ENCODE results near the gene AOPEP.
"Not testable (repeated sequence)": the region's sequence is repeated elsewhere in the genome, so short reads cannot be mapped to it uniquely, and the experiment has no call there.

The AOPEP gene

DNA sequence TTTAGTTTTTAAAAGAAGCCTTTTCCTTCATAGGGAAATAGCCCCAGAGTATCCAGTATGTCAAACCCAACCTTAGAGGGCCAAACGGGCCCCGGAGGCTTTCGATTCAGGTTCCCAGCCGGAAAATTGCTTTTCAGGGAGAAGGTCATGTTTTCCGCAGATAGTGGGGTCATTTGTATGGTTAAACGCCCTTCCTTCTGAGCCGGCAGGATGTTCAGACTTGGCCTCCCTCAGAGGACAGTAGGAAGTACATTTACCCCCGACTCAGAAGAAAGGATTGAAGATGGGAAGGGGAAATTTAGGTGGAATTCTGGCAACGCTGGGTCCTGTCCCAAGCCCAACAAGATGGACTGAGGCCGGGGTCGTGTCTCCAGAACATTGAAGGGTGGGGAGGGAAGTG is 195.2 kb downstream of the AOPEP start:
- DNase-seq = no peak

DNA sequence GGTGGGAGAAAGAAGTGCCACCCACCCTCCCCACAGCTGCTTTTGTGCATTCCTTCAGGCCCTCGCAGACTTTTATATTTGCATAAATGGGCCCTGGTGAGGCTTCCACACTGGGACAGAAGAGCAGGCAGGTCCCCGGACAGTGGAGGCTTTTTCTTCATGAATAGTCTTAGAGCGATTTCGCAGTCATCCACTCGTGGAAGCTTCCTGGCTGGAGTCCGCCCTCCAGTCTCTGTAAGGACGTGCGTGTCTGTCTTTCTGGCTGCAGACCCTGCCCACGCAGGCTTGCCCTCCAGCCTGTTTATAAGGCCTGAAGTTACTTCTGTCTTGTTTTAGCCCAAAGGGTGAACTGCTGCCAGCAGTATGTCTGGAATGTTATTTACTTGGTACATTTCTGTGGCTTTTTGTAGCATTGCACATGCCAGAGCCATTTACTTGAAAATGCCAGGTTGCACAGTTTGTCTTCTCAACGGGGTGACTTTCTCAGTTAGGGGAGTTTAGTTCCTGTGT is 195.7 kb downstream of the AOPEP start:
- no peak for DNase-seq

DNA sequence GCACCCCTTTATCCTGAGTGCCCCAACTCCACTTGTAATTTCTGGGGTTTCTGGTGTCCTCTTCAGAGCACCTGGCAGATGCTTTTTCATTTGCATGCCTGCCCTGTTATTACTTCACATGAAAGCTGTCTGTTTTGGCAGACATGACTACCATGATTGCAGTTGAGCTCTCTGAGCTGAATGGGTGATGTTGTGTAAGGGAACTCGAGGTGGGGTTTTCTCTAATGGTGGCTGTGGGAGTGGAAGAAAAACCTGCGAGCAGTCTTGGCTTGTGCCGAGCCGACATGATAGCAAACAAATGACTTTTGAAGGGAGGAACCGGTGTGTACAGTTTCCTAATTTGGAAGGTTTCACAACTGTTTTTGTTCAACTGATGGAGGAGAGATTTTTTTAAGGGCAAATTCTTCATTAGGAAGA is 196.2 kb downstream of the AOPEP start:
- no peak for DNase-seq

DNA sequence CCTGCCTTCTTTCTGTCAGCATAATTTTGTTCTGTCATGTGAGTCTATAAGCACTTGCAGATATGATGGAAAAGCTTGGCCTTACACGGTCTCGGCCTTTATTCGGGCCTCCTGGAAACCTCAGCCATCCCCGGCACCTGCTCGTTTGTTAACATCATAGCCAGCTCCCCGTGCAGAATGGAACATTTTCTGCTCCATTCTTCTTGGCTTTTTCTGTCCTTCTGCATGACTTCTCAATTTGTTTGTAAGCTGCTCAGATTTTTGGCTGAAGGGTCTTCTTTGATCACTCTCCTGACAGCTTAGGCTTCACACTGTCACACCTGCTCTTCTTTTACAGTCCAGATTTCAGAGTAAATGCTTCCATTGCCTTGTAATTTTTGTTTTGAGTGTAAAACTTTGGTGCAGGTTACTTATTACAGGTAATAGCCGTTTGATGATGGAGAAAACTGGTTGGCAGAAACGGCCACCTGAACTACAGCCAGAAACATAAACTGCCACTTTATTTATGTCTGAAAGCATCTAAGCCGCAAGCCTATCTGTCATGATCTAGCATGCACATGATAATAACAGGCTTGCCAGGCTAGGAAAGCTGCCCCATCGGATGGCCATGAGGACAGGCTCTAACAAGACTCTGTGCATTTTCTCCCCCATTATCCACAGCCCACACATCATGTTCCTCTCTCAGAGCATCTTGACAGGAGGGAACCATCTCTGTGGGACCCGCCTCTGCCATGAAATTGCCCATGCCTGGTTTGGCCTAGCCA is 197.0 kb downstream of the AOPEP start:
- no peak for DNase-seq

DNA sequence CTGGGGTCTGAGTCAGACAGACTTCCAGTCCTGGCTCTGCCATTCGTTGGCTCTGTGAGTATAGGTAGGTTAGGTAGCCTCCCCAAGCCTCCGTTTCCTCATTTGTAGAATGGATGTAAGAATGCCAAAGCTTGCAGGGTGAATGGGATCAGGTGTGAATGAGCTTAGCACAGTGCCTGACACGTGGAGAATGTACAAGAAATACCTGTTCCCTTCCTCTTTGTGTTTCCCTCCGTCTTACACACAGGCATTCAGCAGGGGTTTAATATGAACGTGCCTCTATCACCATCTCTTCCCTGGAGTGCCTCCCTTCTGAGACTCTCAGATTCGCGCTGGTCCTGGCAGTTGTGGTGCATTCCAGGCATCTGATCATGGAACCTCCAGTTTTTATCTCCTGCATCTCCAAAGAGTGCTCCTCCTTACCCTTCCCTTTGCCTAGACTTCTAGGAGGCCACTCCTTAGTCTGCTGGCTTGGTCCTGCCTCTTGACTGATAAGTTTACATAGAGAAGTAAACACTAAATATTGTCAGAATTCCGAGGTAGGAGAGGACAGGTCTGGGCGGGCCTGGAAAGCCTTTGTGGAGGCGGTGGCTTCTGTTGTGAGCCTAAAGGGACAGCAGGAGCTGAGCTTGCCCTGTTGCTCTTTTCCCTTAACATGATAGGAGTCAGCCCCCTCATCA is 199.4 kb downstream of the AOPEP start:
- no peak for DNase-seq

DNA sequence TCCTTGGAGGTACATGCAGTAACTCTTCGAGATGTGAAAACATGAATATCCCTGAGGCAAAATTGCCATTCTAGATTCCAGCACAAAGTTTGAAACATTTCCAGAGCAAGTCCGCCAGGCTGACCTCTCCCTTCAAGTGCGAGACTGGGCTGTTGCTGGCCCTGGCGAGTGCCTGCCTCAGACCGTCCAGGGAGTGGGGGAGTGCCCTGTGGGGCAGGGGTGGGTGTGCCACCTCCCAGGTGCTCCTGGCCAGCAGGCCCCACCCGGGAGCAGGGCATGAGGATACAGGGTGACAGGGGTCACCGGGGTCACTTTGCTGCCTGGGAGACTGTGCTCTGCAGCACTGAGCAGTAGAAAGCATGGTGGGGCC is 199.9 kb downstream of the AOPEP start:
- DNase-seq = no peak

DNA sequence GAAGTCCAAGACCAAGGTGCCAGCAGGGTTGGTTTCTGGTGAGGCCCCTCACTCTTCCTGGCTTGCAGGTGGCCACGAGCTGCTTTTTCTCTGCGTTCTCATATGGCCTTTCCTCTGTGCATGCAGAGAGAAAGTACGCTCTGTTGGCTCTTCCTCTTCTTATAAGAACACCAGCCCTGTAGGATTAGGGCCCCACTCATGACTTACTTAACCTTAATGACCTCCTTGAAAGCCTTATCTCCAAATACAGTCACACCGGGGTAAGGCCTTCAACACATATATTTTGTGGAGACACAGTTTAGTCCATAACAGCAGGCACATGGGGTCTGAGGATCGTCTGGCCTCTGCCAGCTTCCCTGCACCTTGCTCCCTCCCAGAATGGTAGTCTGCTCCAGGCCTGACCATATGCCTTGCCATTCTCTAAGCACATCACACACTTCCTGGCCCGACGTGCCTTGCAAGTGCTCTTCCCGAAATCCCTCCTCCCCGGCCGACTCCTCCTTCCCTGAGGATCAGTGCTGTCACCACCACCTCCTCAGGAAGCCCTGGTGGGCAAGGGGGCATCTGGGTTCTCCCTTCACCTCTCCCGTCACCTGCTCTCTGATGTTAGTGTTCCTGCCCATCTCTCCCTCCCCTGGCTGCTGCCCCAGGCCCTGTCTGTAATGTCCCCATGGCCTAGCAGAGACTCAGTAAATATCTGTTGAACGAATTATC is 200.7 kb downstream of the AOPEP start:
- no peak for DNase-seq

DNA sequence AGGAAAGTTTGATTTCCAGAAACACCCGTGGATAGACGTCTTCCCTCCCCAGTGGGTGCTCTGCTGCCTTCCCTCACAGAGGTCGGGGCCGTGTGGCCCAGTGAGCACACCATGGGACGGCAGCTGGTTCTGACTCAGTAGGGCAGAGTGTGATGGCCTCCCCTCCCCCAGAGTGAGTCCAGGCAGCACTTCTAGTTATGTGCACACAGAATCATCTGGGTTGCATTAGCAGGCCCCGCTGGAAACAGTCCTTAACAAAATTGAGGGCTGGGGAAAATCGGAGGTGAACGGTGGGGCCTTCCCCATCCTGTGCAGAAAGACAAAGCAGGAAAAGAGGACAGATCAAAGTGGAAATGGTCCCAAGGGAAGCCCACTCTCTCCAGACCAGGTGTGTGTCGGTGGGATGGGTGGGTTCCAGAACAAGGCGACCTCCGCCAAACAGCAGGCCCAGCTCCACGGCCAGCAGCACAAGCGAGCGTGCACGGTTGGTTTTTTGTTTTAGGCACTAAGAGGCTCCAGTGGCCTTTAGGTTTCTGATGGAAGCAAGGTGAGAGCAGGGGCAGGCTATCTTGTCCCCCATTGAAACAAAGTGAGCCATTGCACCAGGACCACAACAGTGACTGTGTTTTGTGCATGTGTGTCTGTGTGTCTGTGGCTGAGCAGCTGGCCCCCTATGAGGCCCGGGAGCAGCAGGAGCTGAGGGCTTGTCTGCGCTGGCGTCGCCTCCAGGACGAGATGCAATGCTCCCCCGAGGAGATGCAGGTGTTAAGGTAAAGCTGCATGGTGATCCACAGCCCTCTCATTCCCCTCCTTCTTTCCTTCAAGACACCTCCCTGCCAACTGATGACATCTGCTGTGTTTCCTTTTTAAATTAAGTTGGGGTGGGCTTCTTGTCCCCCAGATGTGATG is 201.5 kb downstream of the AOPEP start:
- no peak for DNase-seq

DNA sequence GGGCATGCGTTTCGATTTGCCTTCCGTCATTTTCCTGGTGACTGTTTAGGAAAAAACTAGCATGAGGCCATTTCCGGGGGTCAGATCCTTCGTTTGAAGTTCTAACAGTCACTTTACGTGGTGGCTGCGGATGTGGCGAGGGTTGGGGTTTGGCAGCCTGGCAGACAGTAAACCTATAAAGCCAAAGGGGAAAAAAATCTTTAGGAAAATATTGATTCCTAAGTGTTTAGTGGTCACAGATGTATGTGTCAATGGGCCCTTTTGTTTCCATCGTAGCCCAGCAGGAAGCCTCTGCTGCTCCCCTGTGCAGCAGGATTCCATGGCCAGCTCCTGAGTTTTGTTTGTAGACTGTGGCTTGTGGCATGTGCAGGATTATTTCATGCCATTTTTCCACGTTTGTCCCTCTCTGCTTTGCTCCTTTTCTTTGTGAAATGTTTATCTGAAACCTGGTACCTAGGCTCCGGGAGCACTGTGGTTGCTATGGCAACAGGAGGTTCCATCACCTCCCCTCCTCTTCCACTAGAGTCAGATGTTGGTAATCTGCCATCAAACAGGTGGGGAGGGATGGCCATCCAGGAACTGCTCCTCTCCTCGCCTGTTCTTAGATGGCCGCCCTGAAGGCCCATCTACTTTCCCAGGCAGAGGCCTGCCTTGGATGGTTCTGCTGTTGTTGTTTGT is 202.3 kb downstream of the AOPEP start:
- no peak for DNase-seq

DNA sequence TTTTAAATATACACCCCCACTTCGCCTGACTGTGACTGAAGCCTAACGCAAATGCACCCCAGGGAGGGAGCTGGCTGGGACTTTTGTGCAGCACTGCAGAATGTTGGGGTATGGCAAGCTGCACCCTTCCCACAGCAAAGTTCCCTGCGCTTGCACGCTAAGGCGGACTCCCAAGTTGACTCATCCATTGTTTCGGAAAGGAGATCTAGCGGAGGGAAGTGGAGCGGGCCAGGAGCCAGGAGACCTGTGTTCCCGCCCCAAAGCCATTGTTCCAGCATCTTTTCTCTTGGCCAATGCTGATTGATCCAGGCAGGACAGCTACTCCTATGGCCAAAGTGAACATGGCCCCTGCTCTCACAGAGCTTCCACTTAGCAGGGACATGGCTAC is 202.9 kb downstream of the AOPEP start:
- no peak for DNase-seq

DNA sequence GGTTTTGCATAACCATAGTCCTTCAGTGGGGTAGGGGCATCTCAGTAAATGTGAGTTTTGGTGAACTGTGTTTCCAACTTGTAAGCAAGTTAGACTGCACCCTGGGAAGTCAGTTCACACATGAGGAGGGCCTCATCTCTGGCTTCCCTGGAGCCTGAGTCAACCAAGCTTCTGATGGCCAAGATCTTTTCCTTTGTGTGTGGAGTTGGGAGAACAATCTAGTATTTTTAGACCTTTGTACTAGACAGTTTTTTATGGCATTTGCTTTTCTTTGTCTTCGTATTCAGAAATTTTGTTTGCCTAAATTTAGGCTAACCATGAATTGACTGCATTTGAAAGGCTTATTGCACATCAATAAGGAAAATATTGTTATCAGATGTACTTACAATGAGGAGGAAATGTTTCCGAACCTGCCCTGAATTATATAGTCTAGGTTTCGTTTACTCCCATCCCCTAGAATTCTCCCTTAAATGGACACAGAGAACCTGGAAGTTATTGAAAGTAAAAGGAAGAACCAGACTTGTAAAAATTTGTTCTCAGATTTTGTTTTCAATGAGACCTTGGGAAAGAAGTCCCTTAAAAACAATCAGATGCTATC is 204.6 kb downstream of the AOPEP start:
- DNase-seq = no peak

DNA sequence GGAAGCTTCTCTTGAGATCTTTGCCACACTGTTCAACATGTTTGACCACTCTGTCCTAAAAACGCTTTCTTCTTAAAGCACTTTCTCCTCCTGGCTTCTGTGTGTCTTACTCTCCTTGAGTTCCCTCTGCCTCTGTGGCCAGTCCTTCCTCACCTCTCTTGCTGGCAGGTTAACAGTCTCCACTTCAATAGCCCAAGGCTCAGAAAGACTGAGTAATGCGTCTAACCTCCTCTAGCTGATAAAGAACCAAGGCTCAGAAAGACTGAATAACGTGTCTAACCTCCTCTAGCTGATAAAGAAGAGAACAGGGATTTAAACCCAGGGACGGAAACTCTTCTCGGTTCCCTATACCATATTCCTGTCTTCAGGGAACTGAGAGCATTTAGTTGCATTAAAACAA is 205.2 kb downstream of the AOPEP start:
- no peak for DNase-seq

DNA sequence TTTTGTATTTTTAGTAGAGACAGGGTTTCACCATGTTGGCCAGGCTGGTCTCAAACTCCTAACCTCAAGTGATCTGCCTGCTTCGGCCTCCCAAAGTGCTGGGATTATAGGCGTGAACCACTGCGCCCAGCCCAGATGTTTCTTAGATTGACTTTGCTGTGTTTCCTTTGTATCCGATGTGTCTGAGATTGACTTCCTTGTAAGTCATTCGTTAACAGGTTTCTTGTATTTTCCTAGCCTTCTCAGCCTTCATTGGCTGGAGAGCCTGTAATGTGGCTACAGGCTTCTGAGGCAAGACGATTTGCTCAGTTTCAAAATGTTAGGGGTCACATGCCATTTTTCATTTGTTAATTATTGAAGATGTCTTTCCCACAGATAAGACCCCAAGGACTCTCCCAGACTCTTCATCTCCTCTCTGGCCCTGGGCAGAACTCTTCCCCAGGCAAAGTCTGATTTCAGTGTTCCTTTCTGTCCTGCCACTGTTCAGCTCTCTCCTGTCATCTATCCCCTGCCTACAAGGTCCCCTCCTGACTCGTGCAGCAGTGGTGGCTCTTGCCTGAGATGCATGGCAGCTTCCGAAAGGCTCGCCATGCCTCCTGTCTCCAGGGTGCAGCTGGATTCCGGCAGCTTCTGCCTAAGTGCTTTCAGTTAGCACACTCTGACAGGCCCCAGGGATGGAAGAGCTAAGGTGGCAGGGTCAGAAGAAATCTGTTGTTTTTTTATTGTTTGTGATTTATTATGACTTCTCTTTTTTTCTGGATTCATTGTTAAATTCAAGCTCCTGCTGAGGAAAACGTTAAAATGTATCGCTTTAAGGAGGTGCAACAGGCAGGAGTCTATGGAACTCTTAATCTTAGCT is 206.4 kb downstream of the AOPEP start:
- DNase-seq = no peak

DNA sequence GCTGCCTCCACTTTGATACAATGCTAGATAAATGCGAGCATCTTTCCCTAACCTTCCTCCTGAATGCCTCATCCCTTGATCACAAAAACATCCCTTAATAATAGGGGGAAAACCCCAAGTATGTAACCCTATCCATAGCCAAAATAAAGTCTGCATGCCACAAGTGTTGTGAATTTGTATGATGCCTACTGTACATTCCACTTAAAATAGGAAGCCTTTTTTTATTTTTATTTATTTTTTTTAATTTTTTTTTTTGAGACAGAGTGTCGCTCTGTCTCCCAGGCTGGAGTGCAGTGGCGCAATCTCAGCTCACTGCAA is 207.0 kb downstream of the AOPEP start:
- no peak for DNase-seq

DNA sequence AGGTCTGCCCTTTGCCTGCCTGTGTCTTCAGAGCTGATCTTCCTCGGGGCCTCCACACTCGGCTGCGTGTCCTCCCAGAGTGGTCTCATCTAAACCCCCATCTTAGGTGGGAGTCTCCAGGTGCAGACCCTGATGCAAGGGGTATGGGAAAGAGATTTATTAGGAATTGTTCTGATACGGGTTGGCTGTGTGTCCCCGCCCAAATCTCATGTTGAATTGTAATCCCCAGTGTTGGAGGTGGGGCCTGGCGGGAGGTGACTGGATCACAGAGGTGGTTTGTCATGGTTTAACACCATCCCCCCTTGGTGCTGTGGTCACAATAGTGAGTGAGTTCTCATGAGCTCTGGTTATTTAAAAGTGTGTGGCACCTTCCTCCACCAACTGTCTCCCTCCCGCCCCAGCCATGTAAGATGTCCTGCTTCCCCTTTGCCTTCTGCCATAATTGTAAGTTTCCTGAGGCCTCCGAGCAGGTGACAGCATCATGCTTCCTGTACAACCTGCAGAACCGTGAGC is 208.4 kb downstream of the AOPEP start:
- DNase-seq = no peak

DNA sequence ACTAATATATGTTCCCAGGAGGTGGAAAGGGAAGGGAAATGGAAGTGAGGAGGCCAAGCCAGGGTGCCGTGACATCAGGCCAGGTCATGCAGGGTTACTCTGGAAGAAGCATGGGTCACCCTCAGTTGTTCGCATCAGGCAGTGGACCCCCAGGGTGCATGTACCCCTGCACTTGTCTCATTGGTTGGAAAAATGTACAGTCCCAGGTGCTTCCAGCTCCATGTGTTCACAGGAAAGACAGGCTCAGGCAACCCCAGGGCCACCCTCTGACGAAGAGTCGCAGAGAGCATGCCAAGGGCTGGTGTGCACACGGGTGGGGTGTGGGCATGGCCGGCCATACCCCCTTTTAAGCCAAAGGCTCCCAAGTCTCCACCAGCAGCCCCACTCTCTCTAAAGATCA is 208.9 kb downstream of the AOPEP start:
- DNase-seq = no peak

DNA sequence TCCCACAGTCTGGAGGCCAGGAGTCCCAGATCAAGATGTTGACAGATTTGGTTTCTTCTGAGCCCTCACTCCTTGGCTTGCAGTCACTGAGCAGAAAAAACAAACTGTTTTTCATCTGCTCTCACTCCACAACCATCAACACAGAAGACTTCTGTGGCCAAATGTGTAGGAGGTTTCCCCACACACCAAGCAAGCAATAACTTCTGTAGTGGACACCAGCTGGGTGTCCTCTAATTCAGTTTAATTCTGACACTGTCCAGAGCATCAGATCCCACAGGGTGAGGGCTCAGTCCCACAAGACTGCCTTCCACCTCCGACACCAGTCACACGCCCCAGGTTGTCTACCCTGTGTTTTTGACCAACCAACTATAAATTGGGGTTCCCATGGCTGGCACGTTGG is 209.9 kb downstream of the AOPEP start:
- no peak for DNase-seq

DNA sequence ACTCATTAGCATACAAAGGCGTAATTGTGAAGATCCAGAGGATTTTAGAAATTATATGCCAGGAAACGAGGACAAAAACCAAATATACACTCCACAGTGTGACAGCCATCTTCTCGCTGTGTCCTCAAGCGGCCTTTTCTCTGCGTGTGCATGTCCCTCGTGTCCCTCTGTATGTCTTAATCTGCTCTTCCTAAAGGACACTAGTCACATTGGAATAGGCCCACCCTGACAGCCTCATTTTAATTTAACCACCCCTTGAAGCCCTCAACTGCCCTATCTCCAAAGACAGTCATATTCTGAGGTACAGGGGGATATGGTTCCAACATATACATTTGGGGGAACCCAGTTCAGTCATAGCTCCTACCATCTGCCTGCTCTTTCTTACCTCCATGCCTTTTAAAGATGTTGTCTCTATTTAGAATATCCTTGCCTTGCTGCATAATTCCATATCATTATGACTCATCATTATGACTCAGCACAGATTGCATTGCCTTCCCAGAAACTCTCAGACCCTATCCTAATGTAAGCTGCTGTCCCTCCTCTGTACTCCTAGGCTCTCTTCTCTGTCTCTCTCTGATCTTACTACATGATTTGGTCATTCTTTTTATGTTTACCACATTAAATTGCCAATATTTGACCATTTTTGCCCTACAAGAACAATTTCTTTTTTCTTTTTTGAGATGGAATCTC is 210.9 kb downstream of the AOPEP start:
- DNase-seq = no peak

DNA sequence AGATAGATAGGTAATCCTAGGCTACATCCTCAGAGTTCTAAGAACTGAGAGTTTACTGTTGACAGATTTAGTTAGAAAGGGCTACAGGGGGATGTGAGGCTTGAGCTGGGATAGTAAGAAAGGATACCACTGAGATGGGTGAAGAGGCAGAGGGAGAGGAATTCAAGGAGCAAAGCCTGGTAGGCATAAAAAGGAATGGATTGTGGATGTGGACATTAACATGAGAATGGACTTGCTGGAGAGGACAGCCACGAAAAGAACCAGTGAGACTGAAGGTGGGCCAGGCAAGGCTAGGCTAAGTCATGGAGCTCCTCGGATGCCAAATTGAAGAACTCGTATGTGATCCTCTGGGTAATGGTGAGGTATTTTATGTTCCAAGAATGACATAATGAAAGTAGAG is 211.9 kb downstream of the AOPEP start:
- no peak for DNase-seq

DNA sequence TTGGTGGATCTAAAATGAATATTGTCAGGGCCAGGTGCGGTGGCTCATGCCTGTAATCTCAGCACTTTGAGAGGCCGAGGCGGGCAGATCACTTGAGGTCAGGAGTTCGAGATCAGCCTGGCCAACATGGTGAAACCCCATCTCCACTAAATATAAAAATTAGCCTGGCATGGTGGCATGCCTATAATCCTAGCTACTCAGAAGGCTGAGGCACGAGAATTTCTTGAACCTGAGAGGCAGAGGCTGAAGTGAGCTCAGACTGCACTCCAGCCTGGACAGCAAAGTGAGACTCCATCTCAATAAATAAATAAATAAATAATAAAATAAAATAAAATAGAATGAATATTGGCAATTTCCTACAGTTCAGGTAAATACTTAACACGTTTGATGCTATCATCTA is 213.8 kb downstream of the AOPEP start:
- not testable (repeated sequence) for DNase-seq
